ENCODE measurements around the gene DNAH7. TPM values are rescaled to one million over a fixed set of nuclear protein-coding genes. Genes with fewer than 3 reads are reported as not detected.

The DNAH7 gene
- total and polyA plus RNA-seq, 2 of the 4 experiments (the other 2 are of a cell fraction) = 0.22 to 0.36 TPM

DNA sequence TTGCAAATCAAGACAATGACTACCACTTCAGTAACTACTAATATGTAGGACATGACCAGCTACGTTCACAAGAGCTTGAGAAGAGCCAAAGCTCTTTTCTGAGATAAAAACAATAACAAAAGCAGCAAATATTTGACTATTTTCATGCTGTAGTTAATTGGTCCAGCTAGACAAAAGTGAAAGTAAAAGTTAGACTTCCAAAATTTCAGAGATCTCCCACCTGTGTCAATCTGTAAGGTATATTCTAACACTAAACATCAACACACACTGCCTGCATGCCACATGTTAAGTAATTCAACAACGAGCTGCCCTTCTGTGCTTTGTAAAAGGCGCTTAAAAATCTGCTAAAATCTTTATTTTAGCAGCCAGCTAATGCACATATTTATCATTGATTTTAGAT is 225.7 kb downstream of the DNAH7 start:
- Histone ChIP-seq H3K27me3 (ENCODE audit: control insufficient read depth, insufficient read depth, low read length) (no peaks in the 10 kb centered on the region), H2AK5ac (ENCODE audit: low read depth, low read length) (no peak overlapping the region), H3K36me3 (ENCODE audit: control insufficient read depth, insufficient read depth, low read length) (no peaks in the 10 kb centered on the region), H3K4ac (ENCODE audit: low read depth, low read length) (no peak overlapping the region), H3K4me3 (ENCODE audit: insufficient read depth, low read depth, low read length) (no peak overlapping the region), H2BK15ac (ENCODE audit: low read depth, low read length) (no peak overlapping the region), H4K8ac (ENCODE audit: low read depth in 2 of 2, low read length in 2 of 2) (no peak overlapping the region; a peak in 1 of 4 replicates), H3K9me1 (ENCODE audit: insufficient read depth, low read length) (no peaks in the 10 kb centered on the region), H2BK5ac (ENCODE audit: low read depth, low read length, poor library complexity, severe bottlenecking) (no peak overlapping the region), H4K5ac (ENCODE audit: low read depth, low read length) (no peak overlapping the region; the same call in 1 of the 2 replicates), H3K4me1 (ENCODE audit: control insufficient read depth, insufficient read depth, low read length) (no peaks in the 10 kb centered on the region), H2AFZ (replicated peaks; ENCODE audit: low read length, poor library complexity) (no peak overlapping the region), H2AK9ac (replicated peaks; ENCODE audit: low read depth, low read length, poor library complexity) (no peak overlapping the region), H3K56ac (ENCODE audit: extremely low read depth, insufficient read depth, low read length) (no peak overlapping the region), H4K91ac (ENCODE audit: insufficient read depth, low read depth, low read length) (no peak overlapping the region), H3K9me3 (ENCODE audit: control insufficient read depth, insufficient read depth, low read length) (no peaks in the 10 kb centered on the region), H3K23ac (ENCODE audit: low read depth, low read length) (no peak overlapping the region), H3K14ac (replicated peaks; ENCODE audit: low read depth, low read length) (no peak overlapping the region), H3K18ac (ENCODE audit: low read depth, low read length) (no peak overlapping the region), H3K9ac (ENCODE audit: low read depth, low read length) (no peak overlapping the region), H2BK20ac (ENCODE audit: low read depth, low read length) (no peak overlapping the region), H4K20me1 (ENCODE audit: insufficient read depth, low read length) (no peaks in the 10 kb centered on the region), H3K79me1 (ENCODE audit: low read depth in 1 of 2, low read length in 2 of 2) (no peaks in the 10 kb centered on the region), H2BK120ac (ENCODE audit: low read depth, low read length) (no peak overlapping the region), H3K27ac (ENCODE audit: insufficient read depth, low read length) (no peak overlapping the region), H3K4me2 (ENCODE audit: low read depth, low read length) (peak overlapping the region; percentile 90; the same call in 1 of the 2 replicates)
- no peak for ATAC-seq (ENCODE audit: low read depth)
- no peak for DNase-seq
- intact Hi-C loops (cut with micrococcal nuclease) = no loop called here
- ChIA-PET CTCF (no interaction called here), POLR2A (ENCODE audit: unreplicated experiment) (interaction anchor here (0.6 kb wide), 1 partner anchor 20 kb away, joined by 4 read pairs; no protein-coding TSS in a partner anchor)
- dilution Hi-C loops (cut with HindIII; ENCODE audit: low sequenced_read_pairs, unreplicated experiment) = no loop called here
- no CpG with 5 or more reads among the region's 3 CpGs for WGBS, 2 experiments (ENCODE audit: extremely low coverage in 2 of 2, insufficient read length in 1 of 2)
- in situ Hi-C loops (cut with MboI; ENCODE audit: low sequenced_read_pairs) = no loop called here
- no TSS peak for BruUV-seq (replicated peaks)
- TF ChIP-seq NFE2L2 (IDR thresholded peaks at IDR 0.05; ENCODE audit: low read depth, low read length) = no peak
- TF ChIP-seq CEBPB (IDR thresholded peaks at IDR 0.05; ENCODE audit: low read depth, low read length) = no peak
- TF ChIP-seq RAD21 (IDR thresholded peaks at IDR 0.05; ENCODE audit: low read length) = no peak
- no peak for TF ChIP-seq MAFK (IDR thresholded peaks at IDR 0.05; ENCODE audit: low read depth, low read length)
- TF ChIP-seq, protein P1, sequence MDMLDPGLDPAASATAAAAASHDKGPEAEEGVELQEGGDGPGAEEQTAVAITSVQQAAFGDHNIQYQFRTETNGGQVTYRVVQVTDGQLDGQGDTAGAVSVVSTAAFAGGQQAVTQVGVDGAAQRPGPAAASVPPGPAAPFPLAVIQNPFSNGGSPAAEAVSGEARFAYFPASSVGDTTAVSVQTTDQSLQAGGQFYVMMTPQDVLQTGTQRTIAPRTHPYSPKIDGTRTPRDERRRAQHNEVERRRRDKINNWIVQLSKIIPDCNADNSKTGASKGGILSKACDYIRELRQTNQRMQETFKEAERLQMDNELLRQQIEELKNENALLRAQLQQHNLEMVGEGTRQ (IDR thresholded peaks at IDR 0.05; ENCODE audit: low read depth, low read length) = no peak
- no peak for TF ChIP-seq POLR2A (IDR thresholded peaks at IDR 0.05; ENCODE audit: low read depth, low read length)
- no peak for TF ChIP-seq SMC3 (IDR thresholded peaks at IDR 0.05; ENCODE audit: low read depth, low read length)
- no peak for TF ChIP-seq RCOR1 (IDR thresholded peaks at IDR 0.05; ENCODE audit: insufficient replicate concordance, low read length)
- TF ChIP-seq MAZ (IDR thresholded peaks at IDR 0.05; ENCODE audit: borderline replicate concordance, low read depth, low read length) = no peak
- TF ChIP-seq, protein P2, sequence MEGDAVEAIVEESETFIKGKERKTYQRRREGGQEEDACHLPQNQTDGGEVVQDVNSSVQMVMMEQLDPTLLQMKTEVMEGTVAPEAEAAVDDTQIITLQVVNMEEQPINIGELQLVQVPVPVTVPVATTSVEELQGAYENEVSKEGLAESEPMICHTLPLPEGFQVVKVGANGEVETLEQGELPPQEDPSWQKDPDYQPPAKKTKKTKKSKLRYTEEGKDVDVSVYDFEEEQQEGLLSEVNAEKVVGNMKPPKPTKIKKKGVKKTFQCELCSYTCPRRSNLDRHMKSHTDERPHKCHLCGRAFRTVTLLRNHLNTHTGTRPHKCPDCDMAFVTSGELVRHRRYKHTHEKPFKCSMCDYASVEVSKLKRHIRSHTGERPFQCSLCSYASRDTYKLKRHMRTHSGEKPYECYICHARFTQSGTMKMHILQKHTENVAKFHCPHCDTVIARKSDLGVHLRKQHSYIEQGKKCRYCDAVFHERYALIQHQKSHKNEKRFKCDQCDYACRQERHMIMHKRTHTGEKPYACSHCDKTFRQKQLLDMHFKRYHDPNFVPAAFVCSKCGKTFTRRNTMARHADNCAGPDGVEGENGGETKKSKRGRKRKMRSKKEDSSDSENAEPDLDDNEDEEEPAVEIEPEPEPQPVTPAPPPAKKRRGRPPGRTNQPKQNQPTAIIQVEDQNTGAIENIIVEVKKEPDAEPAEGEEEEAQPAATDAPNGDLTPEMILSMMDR (conservative IDR thresholded peaks at IDR 0.05; ENCODE audit: low read depth, low read length) = no peak
- no peak for TF ChIP-seq CHD1 (IDR thresholded peaks at IDR 0.05; ENCODE audit: low read depth, low read length)

Measured in IMR-90 (cell line).